GM21717 (cell line): ENCODE measurements around the gene CCDC88C.

Source experiments
- ATAC-seq: cut with Tn5 transposase; IDR thresholded peaks from one replicate; pipeline ENCODE4 v1.9.1; 2021; ENCODE audit warnings: mild to moderate bottlenecking, moderate library complexity; ENCODE audit not compliant: unreplicated experiment

The CCDC88C gene

DNA sequence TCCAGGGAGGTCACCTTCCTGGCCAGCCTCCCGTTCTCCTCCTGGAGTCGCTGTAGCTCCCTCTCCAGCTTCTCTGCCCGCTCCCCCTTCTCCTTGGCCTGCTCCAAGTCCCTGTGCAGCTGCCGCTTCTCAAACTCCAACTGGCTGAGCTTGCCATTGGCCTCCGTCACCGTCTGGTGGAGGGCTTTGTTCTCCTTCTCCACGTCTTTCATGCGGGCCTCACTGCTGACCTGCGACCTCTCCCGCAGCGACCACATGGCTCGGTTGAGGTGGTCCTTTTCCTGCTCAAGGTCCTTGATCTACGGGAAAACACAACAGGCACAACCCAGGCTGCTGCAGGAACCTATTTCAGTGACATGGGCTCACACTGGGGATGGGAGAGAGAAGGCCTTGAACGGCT, 103.8 kb downstream of the CCDC88C start:
- ATAC-seq, result no peak

DNA sequence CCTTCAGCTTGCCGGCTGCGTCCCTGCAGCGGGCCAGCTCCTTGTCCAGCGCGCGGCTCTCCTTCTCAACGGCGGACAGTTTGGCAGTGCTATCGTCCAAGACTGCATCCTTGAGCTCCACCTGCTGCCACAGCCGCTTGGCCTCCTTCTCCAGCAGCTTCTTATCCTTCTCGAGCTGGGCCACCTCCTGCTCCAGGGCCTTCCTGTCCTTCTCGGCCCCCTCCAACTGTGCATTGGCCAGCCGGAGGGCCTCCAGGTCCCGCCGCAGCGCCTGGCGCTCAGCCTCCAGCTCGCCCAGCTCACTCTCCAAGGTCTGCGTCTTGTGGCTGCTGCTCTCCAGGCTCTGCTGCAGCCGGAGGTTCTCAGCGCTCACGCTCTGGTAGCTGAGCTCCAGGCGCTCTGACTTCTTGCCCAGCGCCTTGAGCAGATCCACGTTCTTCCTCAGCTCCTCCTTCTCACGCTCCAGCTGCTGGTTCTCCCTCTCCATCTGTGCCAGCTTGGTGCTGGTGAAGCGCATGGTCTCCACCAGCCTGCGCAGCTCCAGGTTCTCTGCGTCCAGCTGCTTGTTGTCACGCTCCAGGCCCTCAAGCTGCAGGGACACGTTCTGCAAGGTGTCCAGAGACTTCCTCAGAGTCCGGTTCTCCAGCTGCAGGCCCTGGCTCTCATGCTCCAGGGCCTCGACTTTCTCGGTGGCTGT, 104.3 kb downstream of the CCDC88C start:
- ATAC-seq, result no peak

DNA sequence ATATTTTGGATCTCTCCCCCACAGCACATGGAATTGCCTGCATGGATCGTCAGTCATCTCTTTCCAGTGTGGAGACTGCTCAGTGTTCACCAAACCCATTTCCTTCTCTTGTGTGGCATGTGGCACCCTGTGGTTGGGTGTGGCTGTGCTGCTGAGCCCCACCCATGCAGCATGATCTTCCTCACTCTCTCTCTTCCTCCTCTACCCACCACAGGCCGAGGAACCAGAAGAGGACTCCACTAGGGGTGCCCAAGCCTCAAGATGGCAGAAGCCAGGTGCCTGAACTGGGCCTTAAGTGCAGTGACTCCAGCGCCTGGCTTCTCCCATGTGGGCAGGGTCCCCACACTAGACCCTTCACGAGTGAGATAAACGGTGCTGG, 106.3 kb downstream of the CCDC88C start:
- no peak for ATAC-seq

DNA sequence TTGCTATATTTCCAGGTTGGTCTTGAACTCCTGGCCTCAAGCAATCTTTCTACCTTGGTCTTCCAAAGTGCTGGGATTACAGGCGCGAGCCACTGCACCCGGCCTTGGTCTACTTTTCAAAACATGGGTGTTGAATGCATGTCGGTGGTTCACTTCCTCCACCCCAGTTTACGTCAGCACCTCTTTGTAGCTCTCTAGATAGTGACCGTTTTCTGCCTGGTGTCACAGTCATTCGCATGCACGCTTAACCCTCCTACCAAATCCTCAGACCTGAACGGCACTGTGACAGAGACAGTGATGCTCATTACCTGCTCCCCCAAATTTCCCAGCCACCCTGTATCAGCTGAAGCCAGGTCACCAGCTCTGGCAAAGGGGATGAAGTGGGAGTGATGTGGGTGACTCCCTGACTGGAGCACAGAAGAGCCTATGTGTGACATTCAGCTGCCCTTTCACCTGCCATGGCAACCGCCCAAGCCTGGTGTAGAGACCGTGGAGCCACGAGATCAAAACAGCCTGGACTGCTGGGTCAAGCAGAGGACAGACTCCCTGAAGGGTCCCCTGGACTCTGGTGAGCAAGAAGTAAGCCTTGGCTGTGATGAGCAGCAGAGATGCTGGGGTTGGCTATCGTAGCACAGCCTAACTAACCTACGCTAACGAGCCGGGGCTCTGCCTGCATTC, 106.9 kb downstream of the CCDC88C start:
- no peak for ATAC-seq

DNA sequence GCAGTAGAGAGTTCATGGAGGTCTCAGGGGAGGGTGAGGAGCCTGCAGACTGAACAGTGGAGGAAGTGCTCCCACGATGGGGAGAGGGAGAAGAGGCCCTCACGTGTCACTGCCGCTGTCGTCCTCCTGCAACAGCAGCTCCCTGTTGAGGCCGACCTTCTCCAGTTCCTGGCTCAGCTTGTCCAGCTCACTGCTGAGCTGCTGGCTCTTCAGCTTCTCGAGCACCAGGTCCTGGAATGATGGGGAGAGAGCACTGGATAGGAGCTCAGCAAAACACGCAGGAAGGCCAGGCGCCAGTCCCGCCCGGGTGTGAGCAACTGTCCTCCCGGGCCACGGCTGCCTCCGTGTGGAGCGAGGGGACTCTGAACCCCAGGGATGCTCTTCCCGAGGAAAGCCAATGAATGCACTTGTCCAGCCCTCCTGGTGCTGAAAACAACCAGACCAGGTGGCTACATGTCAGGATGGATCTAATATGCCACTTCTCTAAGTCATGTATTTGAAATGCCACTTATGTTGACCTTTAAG, 107.8 kb downstream of the CCDC88C start:
- no peak for ATAC-seq

DNA sequence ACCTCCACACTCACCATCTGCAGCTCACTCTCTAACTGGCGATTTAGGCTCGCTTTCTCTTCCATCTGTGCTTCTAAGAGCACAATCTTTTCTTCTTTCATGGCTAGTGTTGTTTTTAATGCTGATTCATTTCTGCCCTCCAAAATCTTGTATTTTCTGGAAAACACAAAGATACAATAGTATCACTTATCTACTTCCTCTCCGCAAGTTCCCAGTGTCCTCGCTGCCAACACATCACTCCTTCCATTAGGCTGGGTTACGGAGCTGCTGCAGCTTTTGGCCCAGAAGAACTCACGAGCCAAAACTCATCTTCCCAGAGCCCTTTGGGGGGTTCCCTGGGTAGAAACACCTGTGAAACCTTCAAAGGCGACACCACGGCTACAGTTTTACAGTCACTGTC, 109.3 kb downstream of the CCDC88C start:
- ATAC-seq, result no peak

DNA sequence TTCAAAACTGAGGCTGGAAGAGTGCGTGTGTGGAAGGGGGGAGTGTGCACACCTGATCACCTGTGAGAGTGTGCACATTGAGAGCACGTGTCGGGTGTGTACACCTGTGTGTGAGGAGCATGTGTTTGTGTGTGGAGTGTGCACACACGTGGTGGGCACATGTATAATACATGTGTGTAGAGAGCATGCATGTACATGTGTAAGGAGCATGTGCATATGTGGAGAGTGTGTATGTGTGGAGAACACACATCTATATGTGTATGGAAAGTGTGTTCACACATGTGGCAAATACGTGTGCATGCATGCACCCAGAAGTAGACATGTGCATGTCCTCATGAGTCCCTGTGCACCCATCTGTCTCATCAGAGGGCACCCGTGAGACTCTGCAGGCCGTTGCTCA, 110.0 kb downstream of the CCDC88C start:
- no peak for ATAC-seq

DNA sequence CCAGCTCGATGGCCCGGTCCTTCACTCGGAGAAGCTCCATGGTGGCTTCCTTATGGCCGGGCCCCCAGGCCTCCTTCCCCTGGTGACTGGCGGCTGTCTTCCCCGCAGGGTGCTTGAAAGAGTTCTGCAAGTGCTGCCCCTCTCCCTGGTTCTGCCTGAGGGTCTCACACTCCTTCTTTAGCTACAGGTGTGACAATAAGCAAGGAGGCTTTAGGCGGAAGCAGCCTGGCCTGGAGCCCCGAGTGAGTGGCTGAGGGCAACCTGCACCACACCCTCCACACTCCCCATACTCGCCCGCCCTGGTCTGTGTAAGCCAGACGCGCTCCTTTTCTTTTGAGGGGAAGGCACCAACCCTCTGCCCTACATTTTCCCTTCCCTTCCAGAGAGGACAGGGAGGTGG, 110.6 kb downstream of the CCDC88C start:
- no peak for ATAC-seq

DNA sequence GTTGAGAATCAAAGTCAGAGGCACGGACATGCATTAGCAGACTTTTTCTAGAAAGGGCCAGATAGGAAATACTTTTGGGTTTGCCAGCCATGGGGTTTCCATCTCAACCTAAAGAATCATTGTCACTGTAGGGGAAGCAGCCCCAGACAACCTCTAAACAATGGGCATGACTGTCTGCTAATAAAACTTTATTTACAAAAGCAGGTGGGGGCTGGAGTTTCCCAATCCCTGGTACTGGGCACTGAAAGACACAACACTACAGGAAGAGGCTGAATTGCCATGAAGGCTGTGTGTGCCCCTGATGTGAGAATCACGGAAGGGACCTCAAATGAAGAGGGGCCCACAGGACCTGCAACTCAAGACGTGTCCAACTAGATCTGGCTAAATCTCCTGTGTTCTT, 111.1 kb downstream of the CCDC88C start:
- ATAC-seq, result no peak

DNA sequence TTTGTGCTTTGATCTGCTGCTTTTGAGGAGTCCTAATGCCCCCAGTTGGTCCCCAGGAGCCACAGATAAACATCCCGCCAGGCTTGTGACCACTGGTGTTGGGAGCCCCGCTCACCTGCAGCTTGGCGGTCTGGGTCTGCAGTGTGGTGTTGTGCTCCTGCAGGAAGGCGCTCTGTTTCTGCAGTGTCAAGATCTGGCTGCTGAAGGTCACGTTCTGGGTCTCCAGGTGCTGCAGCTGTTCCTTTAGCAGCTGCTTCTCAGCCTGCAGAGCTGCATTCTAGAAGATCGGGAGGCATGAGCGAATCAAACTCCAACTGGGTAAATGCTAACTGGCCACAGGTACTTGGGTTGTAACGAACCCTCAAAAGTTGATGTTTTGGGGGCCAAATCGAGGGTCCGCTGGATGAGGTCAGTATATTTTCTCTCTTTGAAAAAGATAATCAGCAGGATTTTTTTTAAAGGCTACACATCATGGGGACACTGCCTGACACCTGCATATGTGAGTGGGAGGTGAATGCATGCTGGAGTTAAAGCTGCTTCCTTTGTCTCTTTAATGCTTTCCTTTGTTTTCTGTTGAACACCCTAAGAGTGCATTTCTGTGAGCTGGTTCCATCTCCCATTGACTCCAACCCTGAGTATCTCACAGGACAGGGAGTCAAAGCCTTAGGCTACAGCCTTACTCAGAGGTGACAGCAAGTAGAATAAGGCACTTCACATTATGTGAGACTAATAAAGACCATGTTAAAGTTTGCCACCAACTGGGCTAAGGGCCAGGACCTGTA, 111.8 kb downstream of the CCDC88C start:
- ATAC-seq, result no peak

DNA sequence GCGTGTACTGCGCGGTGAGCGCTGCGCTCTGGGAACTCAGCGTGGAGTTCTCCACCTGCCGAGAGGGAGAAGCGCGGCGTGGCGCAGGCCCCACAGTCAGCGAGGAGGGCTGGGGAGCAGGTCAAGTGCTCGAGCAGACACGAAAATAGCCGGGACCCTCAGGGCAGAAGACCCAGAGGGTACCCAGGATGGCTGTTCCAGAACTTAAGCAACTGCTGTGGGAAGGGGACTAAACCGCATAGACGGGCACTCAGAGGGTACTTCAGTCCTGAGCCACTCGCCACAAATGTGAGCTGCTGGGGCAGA, 113.7 kb downstream of the CCDC88C start:
- ATAC-seq, result no peak

DNA sequence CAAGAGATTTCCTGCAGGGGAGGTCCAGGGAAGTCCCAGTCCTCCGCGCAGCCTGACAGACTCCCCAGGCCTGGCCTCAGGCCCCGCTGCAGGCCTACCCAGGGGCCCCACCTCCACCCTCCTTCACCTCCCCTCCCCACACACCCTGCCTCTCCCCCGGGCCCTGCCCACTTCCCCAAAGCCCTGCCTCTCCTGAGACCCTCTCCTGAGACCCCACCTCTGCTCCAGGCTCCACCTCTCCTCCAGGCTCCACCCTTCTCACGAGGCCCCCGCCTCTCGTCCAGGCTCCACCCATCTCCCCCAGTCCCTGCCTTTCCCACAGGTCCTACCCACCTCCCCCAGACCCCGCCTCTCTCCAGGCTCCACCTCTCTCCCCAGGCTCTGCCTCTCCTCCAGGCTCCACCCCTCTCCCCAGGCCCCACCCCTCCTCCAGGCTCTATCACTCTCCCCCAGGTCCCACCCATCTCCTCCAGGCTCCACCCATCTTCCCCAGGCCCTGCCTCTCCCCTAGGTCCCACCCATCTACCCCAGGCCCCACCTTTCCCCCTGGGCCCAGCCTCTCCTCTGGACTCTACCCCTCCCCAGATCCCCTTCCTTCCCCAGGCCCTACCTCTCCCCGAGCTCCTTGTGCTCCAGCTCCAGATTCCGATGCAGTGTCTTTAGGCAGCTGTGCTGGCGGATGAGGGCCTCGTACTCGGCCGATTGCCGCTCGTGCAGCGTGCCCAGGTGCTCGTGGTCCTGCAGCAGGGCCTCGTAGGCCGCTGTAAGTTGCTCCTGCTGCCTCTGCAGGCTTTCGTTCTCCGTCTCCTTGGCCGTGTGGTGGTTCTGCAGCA, 114.3 kb downstream of the CCDC88C start:
- no peak for ATAC-seq

DNA sequence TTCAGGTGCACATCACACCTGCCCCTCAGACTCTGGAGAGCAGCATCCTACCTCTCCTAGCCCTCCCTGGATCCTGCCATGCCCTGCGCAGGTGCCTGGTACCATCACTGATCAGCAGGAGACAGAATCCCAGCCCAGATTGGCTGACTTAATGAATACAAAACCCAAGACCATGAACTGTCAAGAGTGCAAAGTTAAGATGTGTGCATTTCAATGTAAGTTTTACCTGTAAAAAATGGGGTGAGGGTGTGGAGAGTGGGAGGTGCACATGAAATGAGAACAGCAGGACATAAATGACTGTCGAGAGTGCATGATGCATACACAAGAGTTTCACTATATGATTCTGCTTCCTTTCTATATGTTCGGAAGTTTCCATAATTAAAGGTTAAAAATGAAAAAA, 115.2 kb downstream of the CCDC88C start:
- no peak for ATAC-seq

DNA sequence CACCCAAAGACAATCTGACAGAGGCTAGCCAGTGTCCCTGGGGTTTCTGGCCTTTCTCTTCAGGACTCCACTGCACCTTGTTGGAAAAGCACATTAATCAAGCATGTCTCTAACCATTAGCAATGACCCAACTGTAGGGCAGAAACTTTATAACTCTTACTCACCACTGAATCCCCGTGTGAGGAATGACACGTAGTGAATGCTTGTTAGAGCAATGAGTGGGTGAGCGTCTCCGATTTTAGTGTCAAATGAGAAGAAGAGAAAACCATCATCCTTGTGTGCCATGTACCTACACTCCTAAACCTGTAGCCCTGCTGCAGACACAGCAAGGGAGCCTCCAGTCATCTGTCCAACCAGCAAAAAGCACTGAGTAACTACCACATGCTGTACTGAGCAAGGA, 116.7 kb downstream of the CCDC88C start:
- ATAC-seq, result no peak

DNA sequence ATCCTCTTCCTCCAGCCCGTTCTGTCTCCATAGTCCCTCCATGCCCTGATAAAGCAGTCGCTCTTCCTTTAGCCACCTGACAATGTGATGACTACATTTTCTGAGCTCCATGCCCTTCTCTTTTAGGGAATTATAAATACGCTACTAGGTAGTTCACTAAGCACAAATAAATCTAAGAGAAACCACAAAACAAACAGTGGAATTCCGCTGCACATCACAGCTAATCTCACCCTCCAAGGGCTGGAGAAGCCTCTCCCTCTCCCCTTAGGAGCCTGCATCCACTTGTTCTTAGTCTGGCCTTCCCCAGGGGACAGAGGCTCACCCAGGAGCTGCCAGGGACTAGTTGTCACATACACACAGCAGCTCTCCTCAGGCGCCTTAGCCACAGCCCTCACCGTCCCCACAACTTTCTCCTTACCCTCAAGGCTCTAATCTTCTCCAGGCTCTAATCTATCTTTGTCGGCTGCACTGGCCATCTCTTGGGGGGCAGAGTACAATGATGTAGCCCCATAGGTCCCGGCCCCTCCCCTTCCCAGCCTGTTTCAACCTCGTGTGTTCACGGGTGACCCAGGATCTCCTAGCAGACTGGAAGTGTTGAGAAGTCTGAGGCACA, 117.2 kb downstream of the CCDC88C start:
- ATAC-seq, result no peak

DNA sequence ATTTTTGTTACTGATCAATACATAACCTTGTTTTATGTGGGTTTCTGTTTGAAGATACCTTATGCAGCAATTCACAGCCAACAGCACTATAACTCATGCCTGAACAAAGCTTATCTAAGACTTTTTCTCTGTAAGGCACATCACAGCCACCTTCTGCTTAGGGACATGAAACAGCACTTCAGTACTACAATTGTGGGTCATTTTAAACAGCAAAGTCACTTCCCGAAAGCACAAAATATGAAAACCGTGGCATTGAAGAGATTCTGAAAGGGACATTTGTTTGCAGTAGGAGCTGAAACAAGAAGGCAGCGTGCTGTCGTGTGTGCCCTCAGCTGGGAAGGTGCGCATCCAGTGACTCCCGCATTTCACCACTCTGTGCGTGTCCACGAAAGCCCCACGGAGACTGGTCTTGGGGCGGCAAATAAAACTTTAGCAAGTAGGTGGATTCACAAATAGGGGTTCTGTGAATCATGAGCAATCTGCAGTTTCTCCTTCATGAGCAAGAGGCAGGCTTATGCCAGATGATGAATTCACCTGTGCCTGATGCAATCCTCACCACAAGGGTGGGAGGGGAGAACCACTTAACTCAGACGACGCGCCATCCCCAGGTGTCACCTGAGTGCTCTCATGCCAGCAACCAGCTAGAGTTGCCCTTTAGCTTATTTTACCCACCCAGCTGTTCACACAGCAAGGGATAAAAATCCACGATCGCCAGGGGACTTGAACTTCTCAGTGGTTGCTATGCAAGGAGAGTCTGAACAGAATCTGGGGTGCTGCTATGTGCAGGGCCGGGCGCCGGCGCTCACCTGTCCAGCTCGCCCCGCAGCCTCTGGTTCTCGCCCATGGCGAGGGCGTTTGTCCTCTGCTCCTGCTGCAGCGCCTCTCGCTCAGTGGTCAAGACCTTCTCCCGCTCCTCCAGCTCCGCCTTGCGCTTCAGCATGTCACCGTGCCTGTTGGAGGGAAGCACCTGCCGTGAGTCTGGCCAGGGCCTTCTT, 118.2 kb downstream of the CCDC88C start:
- ATAC-seq, result no peak

DNA sequence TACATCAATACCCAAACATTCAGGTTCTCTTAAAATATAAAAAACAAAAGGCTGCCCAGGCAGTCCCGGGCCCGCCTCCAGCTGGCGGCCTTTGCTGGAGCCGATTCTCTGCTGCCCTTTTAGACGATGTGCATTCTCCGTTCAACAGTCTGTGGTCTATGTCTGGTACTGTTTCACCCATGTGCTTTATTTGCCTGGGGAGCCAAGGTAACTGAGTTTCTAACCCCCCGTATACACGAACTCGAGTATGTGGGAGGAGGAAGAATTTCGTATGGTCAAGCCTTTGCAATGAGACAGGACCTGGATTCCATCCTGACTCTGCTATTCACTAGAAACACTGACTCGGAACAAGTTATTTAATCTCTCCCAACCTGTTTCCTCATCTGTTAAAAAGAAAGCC, 119.0 kb downstream of the CCDC88C start:
- ATAC-seq, result no peak

DNA sequence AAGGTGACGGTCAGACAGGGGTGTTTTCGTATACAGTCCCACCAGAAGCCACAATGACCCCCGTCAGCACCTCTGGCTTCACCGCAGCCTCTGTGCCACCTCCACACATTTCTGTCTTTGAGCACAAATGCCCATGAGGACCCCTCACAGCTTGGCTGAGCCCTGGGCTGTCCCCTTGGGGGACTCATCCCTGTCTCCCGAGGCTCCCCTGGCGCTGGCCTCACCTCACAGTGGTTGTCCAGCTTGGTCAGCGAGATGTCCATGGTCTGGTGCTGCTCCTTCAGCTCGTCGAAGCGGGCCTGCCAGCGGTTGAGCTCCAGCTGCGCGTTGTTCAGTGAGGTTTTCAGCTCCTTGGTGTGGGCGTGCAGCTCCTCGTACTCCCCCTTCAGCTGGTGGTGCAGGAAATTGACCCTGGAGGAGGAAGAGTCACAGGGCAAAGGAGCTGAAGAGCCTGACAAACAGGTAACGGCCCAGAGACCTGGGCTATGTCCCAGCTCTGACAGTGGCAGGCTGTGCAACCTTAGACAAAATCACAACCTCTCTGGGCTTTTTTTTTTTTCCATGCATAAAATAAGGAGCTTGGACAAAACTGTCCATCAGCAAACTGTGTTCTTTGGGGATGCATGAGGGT, 120.4 kb downstream of the CCDC88C start:
- ATAC-seq, result no peak
